IMR-90 (cell line): Measurements from ENCODE around the gene SLC37A1. TPM values are rescaled to one million over a fixed set of nuclear protein-coding genes. Genes with fewer than 3 reads are reported as not detected.

Source experiments
- ATAC-seq: fragments of 200-7000 bp; cut with Tn5 transposase; 2 replicates; pipeline ENCODE4 v1.9.1; 2020; ENCODE audit warnings: low read depth, mild to moderate bottlenecking, moderate library complexity
- BruUV-seq: library from RNA; stranded (reverse); fragments of 400-500 nt; replicated peaks from 2 replicates; lab custom pipeline; 2021; lab: Mats Ljungman, UMichigan
- CTCF ChIA-PET: fragments of 300-600 bp; formaldehyde crosslinking; extraction: SDS; loops from one replicate; lab custom pipeline; 2021; ENCODE audit warnings: antibody characterized with exemption; lab: Yijun Ruan, JAX
- POLR2A ChIA-PET: fragments of 300-600 bp; sonication (Branson Sonifier 250); formaldehyde crosslinking; loops from one replicate; lab custom pipeline; 2022; ENCODE audit warnings: antibody characterized with exemption; ENCODE audit not compliant: unreplicated experiment; lab: Charles Lee
- DNase-seq: peaks from one replicate; pipeline ENCODE4 v3.0.0; 2013
- H2AFZ ChIP-seq: replicated peaks from 2 replicates; pipeline ENCODE3; 2013; ENCODE audit warnings: low read length, mild to moderate bottlenecking; ENCODE audit not compliant: poor library complexity
- H2AK5ac ChIP-seq: 2 replicates; pipeline ENCODE4 v1.6.1; 2013; ENCODE audit warnings: low read depth, low read length, inconsistent platforms
- H2AK9ac ChIP-seq: replicated peaks from 2 replicates; pipeline ENCODE3; 2013; ENCODE audit warnings: mild to moderate bottlenecking, low read depth, low read length, moderate library complexity; ENCODE audit not compliant: poor library complexity
- H2BK120ac ChIP-seq: 2 replicates; pipeline ENCODE4 v1.6.1; 2013; ENCODE audit warnings: low read depth, low read length, inconsistent platforms
- H2BK15ac ChIP-seq: 3 replicates; pipeline ENCODE4 v1.6.1; 2013; ENCODE audit warnings: low read depth, low read length, inconsistent platforms
- H2BK20ac ChIP-seq: 2 replicates; pipeline ENCODE4 v1.6.1; 2013; ENCODE audit warnings: low read depth, mild to moderate bottlenecking, inconsistent platforms, low read length, moderate library complexity
- H2BK5ac ChIP-seq: 2 replicates; pipeline ENCODE4 v1.6.1; 2013; ENCODE audit warnings: mild to moderate bottlenecking, low read depth, low read length, inconsistent platforms; ENCODE audit not compliant: poor library complexity, severe bottlenecking
- H3K14ac ChIP-seq: replicated peaks from 2 replicates; pipeline ENCODE4 v1.6.1; 2013; ENCODE audit warnings: low read depth, low read length, inconsistent platforms
- H3K18ac ChIP-seq: 2 replicates; pipeline ENCODE4 v1.6.1; 2013; ENCODE audit warnings: low read depth, low read length, control low read depth
- H3K23ac ChIP-seq: 2 replicates; pipeline ENCODE4 v1.6.1; 2013; ENCODE audit warnings: low read depth, low read length, inconsistent platforms
- H3K27ac ChIP-seq: 2 replicates; pipeline ENCODE4 v1.5.1; 2013; ENCODE audit warnings: mild to moderate bottlenecking, control low read depth, low read length; ENCODE audit not compliant: insufficient read depth
- H3K27me3 ChIP-seq: 2 replicates; pipeline ENCODE4 v1.6.1; 2013; ENCODE audit warnings: low read length; ENCODE audit not compliant: control insufficient read depth, insufficient read depth
- H3K36me3 ChIP-seq: 2 replicates; pipeline ENCODE4 v1.6.1; 2013; ENCODE audit warnings: low read length, mixed read lengths; ENCODE audit not compliant: control insufficient read depth, insufficient read depth
- H3K4ac ChIP-seq: 2 replicates; pipeline ENCODE4 v1.6.1; 2013; ENCODE audit warnings: low read depth, low read length, inconsistent platforms
- H3K4me1 ChIP-seq: 2 replicates; pipeline ENCODE4 v1.6.1; 2013; ENCODE audit warnings: low read length, mixed read lengths; ENCODE audit not compliant: control insufficient read depth, insufficient read depth
- H3K4me2 ChIP-seq: 2 replicates; pipeline ENCODE4 v1.6.1; 2013; ENCODE audit warnings: low read depth, mild to moderate bottlenecking, control low read depth, low read length, moderate library complexity
- H3K4me3 ChIP-seq: 2 replicates; pipeline ENCODE4 v1.5.1; 2013; ENCODE audit warnings: low read depth, mild to moderate bottlenecking, control low read depth, low read length, moderate library complexity; ENCODE audit not compliant: insufficient read depth
- H3K56ac ChIP-seq: 2 replicates; pipeline ENCODE4 v1.6.1; 2013; ENCODE audit warnings: low read length, inconsistent platforms; ENCODE audit not compliant: insufficient read depth; ENCODE audit errors: extremely low read depth
- H3K79me1 ChIP-seq, 2 experiments: 2 replicates each; pipeline ENCODE4 v1.6.1; 2013; ENCODE audit warnings: low read length in 2 of 2, inconsistent platforms in 1 of 2, low read depth in 1 of 2
- H3K9ac ChIP-seq: 2 replicates; pipeline ENCODE4 v1.6.1; 2013; ENCODE audit warnings: low read depth, low read length, control low read depth
- H3K9me1 ChIP-seq: 2 replicates; pipeline ENCODE4 v1.6.1; 2013; ENCODE audit warnings: low read length, inconsistent platforms; ENCODE audit not compliant: insufficient read depth
- H3K9me3 ChIP-seq: 2 replicates; pipeline ENCODE4 v1.6.1; 2013; ENCODE audit warnings: low read length; ENCODE audit not compliant: control insufficient read depth, insufficient read depth
- H4K20me1 ChIP-seq: 2 replicates; pipeline ENCODE4 v1.6.1; 2013; ENCODE audit warnings: low read length, inconsistent platforms; ENCODE audit not compliant: insufficient read depth
- H4K5ac ChIP-seq: 2 replicates; pipeline ENCODE4 v1.6.1; 2013; ENCODE audit warnings: mild to moderate bottlenecking, low read depth, low read length, control low read depth
- H4K8ac ChIP-seq, 2 experiments: 2 replicates each; pipeline ENCODE4 v1.6.1; 2013; ENCODE audit warnings: low read depth in 2 of 2, low read length in 2 of 2, control low read depth in 1 of 2, inconsistent platforms in 1 of 2
- H4K91ac ChIP-seq: 2 replicates; pipeline ENCODE4 v1.6.1; 2013; ENCODE audit warnings: low read depth, low read length, inconsistent platforms; ENCODE audit not compliant: insufficient read depth
- CEBPB ChIP-seq: IDR thresholded peaks from 2 replicates; pipeline ENCODE4 v1.6.1; 2012; ENCODE audit warnings: low read depth, low read length, improper control_type of control experiment
- CHD1 ChIP-seq: IDR thresholded peaks from 2 replicates; pipeline ENCODE4 v1.6.1; 2012; ENCODE audit warnings: low read depth, low read length, improper control_type of control experiment
- FOS ChIP-seq: fragments of 150-350 bp; IDR thresholded peaks from 2 replicates; pipeline ENCODE4 v1.6.1; 2016; ENCODE audit warnings: low read depth, low read length
- MAFK ChIP-seq: IDR thresholded peaks from 2 replicates; pipeline ENCODE4 v1.6.1; 2012; ENCODE audit warnings: low read depth, low read length, improper control_type of control experiment
- MAZ ChIP-seq: IDR thresholded peaks from 2 replicates; pipeline ENCODE4 v1.6.1; 2012; ENCODE audit warnings: low read depth, mild to moderate bottlenecking, low read length, improper control_type of control experiment, moderate library complexity, borderline replicate concordance
- MXI1 ChIP-seq: IDR thresholded peaks from 2 replicates; pipeline ENCODE4 v1.6.1; 2012; ENCODE audit warnings: low read depth, mild to moderate bottlenecking, low read length, moderate library complexity, borderline replicate concordance
- NFE2L2 ChIP-seq: fragments of 150-350 bp; IDR thresholded peaks from 2 replicates; pipeline ENCODE4 v1.6.1; 2016; ENCODE audit warnings: low read depth, mild to moderate bottlenecking, low read length
- WGBS, 2 experiments: methylation state at CpG; one replicate each; pipeline versions ENCODE4 v1.1.5 to v1.1.7; 2013; ENCODE audit warnings: missing lambda C conversion rate in 2 of 2; ENCODE audit not compliant: insufficient read length in 1 of 2; ENCODE audit errors: extremely low coverage in 2 of 2; 5-methylcytosine and 5-hydroxymethylcytosine counted together
- dilution Hi-C: fragments of 300-500 bp; cut with HindIII; formaldehyde crosslinking; loops from one replicate; pipeline ENCODE4 v1.14.3; 2018; ENCODE audit warnings: low sequenced_read_pairs; ENCODE audit not compliant: unreplicated experiment
- in situ Hi-C: fragments of 300-500 bp; cut with MboI; formaldehyde crosslinking; loops from 3 replicates; pipeline ENCODE4 v1.14.3; 2019; ENCODE audit warnings: low sequenced_read_pairs, inconsistent platforms, mixed read lengths
- intact Hi-C: fragments of 100-400 bp; cut with micrococcal nuclease; formaldehyde crosslinking; loops from 2 replicates; pipeline ENCODE4 v1.10.0; 2022
- polyA plus RNA-seq, 3 experiments: library from polyadenylated mRNA; depleted of rRNA; stranded (reverse); fragments of >200 nt; gene quantifications; 2 replicates each; pipeline ENCODE4 v1.2.3, GENCODE V29; 2012; ENCODE audit warnings: low replicate concordance in 1 of 3
- total RNA-seq: library from RNA; depleted of rRNA; stranded (reverse); fragments of >200 nt; gene quantifications from 2 replicates; pipeline ENCODE4 v1.2.3, GENCODE V29; 2012

SLC37A1 gene
- total and polyA plus RNA-seq, 2 of the 4 experiments (the other 2 are of a cell fraction) = 0.36 to 0.48 TPM

- Histone ChIP-seq H3K4me1 (no peaks in the 10 kb centered on the region), H4K5ac (no peak overlapping the region), H3K18ac (no peak overlapping the region), H3K9me1 (no peaks in the 10 kb centered on the region), H2BK20ac (no peak overlapping the region), H3K23ac (no peak overlapping the region), H3K14ac (no peak overlapping the region), H3K9ac (no peak overlapping the region), H3K79me1 (no peaks in the 10 kb centered on the region), H3K36me3 (no peaks in the 10 kb centered on the region), H3K56ac (no peak overlapping the region), H2AFZ (no peak overlapping the region), H2BK5ac (no peak overlapping the region), H2AK9ac (no peak overlapping the region), H3K27me3 (peaks cover 12% of the 10 kb centered on the region), H2AK5ac (no peak overlapping the region), H2BK120ac (no peak overlapping the region), H4K20me1 (no peaks in the 10 kb centered on the region), H3K27ac (no peak overlapping the region), H4K91ac (no peak overlapping the region), H2BK15ac (no peak overlapping the region), H3K4ac (no peak overlapping the region), H3K4me3 (no peak overlapping the region), H3K4me2 (no peak overlapping the region), H4K8ac (no peak overlapping the region), H3K9me3 (peaks cover 4% of the 10 kb centered on the region; the same call in 1 of the 2 replicates)
- dilution Hi-C loops = no loop called here
- in situ Hi-C loops = no loop called here
- intact Hi-C loops = no loop called here
- no peak for TF ChIP-seq NFE2L2
- no peak for TF ChIP-seq MAZ
- TF ChIP-seq MXI1 = no peak
- TF ChIP-seq MAFK = no peak
- no peak for TF ChIP-seq CEBPB
- TF ChIP-seq CHD1 = no peak
- TF ChIP-seq FOS = no peak
- no peak for ATAC-seq
- ChIA-PET POLR2A (no interaction called here), CTCF (no interaction called here)
- BruUV-seq = no TSS peak
- no peak for DNase-seq
- 39% methylated on average over 4 of the region's 8 CpGs; no CpG with 5 or more reads in 1 of the 2 experiments for WGBS, 2 experiments
Measured at GRCh38 chr21:42599962-42600361, 86.3 kb downstream of the SLC37A1 start.
